ENCODE data around the gene LMCD1. TPM values are rescaled to one million over a fixed set of nuclear protein-coding genes. Genes with fewer than 3 reads are reported as not detected.

The LMCD1 gene
- total RNA-seq, 4 donors from 2014 or later = 13.9 to 64.6 (median 25.6) TPM

GRCh38 chr3:8516783-8517182 is 15.2 kb downstream of the LMCD1 start:
- intact Hi-C loops (cut with DNase I) = no loop called here
- TF ChIP-seq CTCF (IDR thresholded peaks at IDR 0.05) (no peak), POLR2A (IDR thresholded peaks at IDR 0.05) (no peak)
- Histone ChIP-seq H3K4me1 (peaks cover 0 to 3% of the 10 kb centered on the region in 2 donors), H3K9me3 (no peaks in the 10 kb centered on the region), H3K27me3 (no peaks in the 10 kb centered on the region), H3K27ac (no peak overlapping the region), H3K4me3 (replicated peaks in 1 of 3) (no peak overlapping the region), H3K36me3 (no peaks in the 10 kb centered on the region)
- 93 to 97% methylated on average over 2 of the region's 2 CpGs for WGBS, 2 donors
- no peak for DNase-seq

- no peak for TF ChIP-seq CTCF (IDR thresholded peaks at IDR 0.05)
- no peak for TF ChIP-seq POLR2A (IDR thresholded peaks at IDR 0.05)
- H3K4me3 ChIP-seq (replicated peaks in 1 of 3) = no peak overlapping the region
- H3K36me3 ChIP-seq = no peaks in the 10 kb centered on the region
- H3K27me3 ChIP-seq = no peaks in the 10 kb centered on the region
- no peak for DNase-seq
- WGBS, 2 donors = 84 to 85% methylated on average over 2 of the region's 2 CpGs
- intact Hi-C loops (cut with DNase I) = no loop called here
- H3K27ac ChIP-seq = no peak overlapping the region
- H3K9me3 ChIP-seq = no peaks in the 10 kb centered on the region
- H3K4me1 ChIP-seq = peaks cover 0 to 3% of the 10 kb centered on the region in 2 donors
Measured at GRCh38 chr3:8517487-8517886, 15.9 kb downstream of the LMCD1 start.

GRCh38 chr3:8518138-8518537 is 16.5 kb downstream of the LMCD1 start:
- no peak for TF ChIP-seq CTCF (IDR thresholded peaks at IDR 0.05)
- TF ChIP-seq POLR2A (IDR thresholded peaks at IDR 0.05) = no peak
- intact Hi-C loops (cut with DNase I) = no loop called here
- no peak overlapping the region for H3K4me3 ChIP-seq (replicated peaks in 1 of 3)
- no peaks in the 10 kb centered on the region for H3K27me3 ChIP-seq
- no peaks in the 10 kb centered on the region for H3K9me3 ChIP-seq
- no peak overlapping the region for H3K27ac ChIP-seq
- no peaks in the 10 kb centered on the region for H3K36me3 ChIP-seq
- WGBS, 2 donors = 87 to 94% methylated on average over 2 of the region's 2 CpGs
- peaks cover 0 to 3% of the 10 kb centered on the region in 2 donors for H3K4me1 ChIP-seq
- DNase-seq = no peak

- intact Hi-C loops (cut with DNase I) = no loop called here
- H3K27me3 ChIP-seq = no peaks in the 10 kb centered on the region
- H3K36me3 ChIP-seq = no peaks in the 10 kb centered on the region
- H3K4me1 ChIP-seq = peaks cover 0 to 3% of the 10 kb centered on the region in 2 donors
- 77 to 80% methylated on average over 3 of the region's 3 CpGs for WGBS, 2 donors
- H3K9me3 ChIP-seq = no peaks in the 10 kb centered on the region
- H3K27ac ChIP-seq = no peak overlapping the region
- no peak overlapping the region for H3K4me3 ChIP-seq (replicated peaks in 1 of 3)
- no peak for DNase-seq
- TF ChIP-seq POLR2A (IDR thresholded peaks at IDR 0.05) (no peak), CTCF (IDR thresholded peaks at IDR 0.05) (no peak)
Measured at GRCh38 chr3:8519156-8519555, 17.5 kb downstream of the LMCD1 start.

- WGBS, 2 donors = 51 to 70% methylated on average over 2 of the region's 2 CpGs
- Histone ChIP-seq H3K27me3 (no peaks in the 10 kb centered on the region), H3K36me3 (no peaks in the 10 kb centered on the region), H3K4me3 (replicated peaks in 1 of 3) (no peak overlapping the region), H3K27ac (no peak overlapping the region), H3K9me3 (no peaks in the 10 kb centered on the region), H3K4me1 (peaks cover 0 to 3% of the 10 kb centered on the region in 2 donors)
- no peak for TF ChIP-seq CTCF (IDR thresholded peaks at IDR 0.05)
- no peak for TF ChIP-seq POLR2A (IDR thresholded peaks at IDR 0.05)
- DNase-seq = no peak
- intact Hi-C loops (cut with DNase I) = no loop called here
Measured at GRCh38 chr3:8519774-8520448, 18.3 kb downstream of the LMCD1 start.
